HG03342 (cell line): ENCODE measurements around the gene CA10.

Experiments used
- ATAC-seq: cut with Tn5 transposase; IDR thresholded peaks from one replicate; pipeline ENCODE4 v1.9.1; 2021; ENCODE audit warnings: mild to moderate bottlenecking, moderate library complexity; ENCODE audit not compliant: unreplicated experiment

The CA10 gene

DNA sequence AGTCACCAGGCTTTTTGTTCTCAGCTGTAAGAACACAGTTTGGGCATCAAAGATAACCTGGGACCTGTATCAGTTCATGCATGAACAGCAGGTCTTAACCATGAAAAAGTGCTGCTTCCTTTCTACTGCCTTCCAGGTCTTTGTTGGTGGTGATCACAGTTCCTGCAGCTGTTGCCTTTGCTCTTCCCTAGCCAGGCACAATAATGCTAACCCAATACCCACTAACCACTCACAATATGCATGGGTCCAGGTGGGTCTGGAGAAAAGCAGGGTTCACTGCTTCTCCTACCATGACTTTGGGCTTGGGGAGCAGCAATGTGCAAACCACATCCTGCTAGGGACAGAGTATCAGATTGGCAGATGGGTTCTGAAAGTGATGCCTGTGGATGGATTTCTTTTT, 501.3 kb downstream of the CA10 start:
- ATAC-seq, result no peak

- ATAC-seq, result no peak
These were observed 504.6 kb downstream of the CA10 start for GRCh38 chr17:51653878-51654277.

GRCh38 chr17:51652529-51652928, 506.0 kb downstream of the CA10 start:
- no peak for ATAC-seq

DNA sequence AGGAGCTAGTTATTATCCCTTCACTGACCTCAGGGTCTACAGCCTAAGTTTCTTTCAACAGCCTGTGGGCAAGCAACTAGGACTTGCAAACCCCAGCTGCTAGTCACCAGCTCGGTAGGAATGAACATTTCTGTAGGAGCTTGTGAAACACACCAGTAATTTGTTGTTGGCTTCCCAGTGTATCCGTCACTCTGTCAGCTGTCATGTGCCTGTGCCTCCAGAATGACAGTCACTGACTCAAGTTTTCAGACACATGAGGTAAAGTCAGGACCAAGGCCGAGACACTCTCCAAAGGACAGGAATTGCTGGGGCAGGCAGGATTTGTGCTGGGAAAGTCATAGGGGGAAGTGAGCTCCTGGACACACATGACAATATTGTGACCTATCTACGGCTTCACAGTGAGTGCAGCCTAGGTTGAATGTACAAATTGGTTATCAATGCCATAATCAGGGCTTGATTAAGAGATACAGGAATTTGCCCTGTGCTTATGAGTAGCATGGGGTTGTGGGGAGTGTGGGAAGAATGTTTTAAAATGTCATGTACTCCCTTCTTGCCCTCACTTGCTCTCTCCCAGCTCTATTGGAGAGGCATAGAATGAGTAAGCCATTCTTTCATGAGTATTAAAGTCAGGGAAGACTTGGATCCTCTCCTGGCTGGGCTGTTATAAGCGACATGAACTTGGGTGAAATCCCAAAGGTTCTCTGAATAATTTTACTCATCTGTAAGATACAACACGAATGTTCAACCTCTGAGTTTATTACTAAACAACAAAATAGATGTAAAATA, 506.8 kb downstream of the CA10 start:
- no peak for ATAC-seq

- ATAC-seq, result no peak
These were observed 507.7 kb downstream of the CA10 start for GRCh38 chr17:51650772-51651171.

GRCh38 chr17:51650202-51650601, 508.3 kb downstream of the CA10 start:
- no peak for ATAC-seq

DNA sequence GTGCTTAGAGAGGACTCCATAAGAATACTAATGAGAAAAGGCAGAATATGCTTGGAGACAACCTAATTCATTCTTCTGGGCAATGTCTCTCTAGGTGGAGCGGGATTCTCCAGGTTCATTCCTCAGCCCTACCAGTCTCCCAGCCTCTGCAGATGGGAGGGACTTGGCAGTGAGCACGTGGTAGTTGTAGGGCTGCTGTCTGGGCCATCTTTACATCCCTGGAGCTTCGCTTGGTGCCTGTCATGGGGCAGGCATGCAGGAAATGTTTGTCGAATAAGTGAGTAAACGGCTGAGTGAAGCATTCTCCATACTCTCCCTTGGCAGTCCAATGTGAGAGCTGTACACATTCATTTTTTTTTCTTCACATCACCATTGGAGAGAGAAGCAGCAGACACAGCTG, 510.7 kb downstream of the CA10 start:
- no peak for ATAC-seq

GRCh38 chr17:51647067-51647466, 511.4 kb downstream of the CA10 start:
- no peak for ATAC-seq

DNA sequence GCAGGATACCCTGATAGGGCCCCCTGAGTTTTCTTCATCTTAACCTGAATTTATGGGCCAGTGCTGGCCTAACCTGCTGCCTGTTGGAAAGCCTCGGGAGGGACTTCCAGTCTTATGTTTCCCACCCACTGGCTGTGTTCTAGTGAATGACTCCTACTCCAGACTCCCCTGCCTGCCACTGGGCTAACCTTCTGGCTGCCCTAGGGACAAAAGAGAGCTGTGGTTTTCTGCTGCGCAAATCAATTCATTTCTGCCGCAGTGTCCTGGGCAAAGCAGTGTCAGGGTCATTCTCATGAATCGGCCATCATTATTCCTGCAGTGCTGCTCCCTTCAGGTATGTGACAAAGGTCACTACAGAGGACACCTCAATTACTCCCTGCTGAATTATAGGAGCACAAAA, 512.0 kb downstream of the CA10 start:
- ATAC-seq, result no peak

DNA sequence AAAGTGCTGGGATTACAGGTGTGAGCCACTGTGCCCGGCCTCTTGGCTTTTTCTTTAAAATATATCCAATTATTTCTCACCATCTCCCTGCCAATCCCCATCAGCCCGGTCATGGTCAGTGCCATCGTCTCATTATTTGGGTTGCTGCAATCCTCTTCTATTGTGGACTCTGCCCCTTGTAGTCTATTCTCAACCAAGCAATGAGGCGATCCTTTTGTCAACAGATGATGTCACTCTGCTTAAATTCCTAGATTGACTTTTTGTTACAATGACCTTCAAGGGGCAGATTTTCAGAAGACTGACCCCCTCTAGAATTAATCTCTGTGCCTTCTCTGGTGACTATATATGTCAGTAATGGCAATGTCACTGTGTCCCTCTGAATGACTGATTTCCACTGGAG, 513.5 kb downstream of the CA10 start:
- ATAC-seq, result no peak

DNA sequence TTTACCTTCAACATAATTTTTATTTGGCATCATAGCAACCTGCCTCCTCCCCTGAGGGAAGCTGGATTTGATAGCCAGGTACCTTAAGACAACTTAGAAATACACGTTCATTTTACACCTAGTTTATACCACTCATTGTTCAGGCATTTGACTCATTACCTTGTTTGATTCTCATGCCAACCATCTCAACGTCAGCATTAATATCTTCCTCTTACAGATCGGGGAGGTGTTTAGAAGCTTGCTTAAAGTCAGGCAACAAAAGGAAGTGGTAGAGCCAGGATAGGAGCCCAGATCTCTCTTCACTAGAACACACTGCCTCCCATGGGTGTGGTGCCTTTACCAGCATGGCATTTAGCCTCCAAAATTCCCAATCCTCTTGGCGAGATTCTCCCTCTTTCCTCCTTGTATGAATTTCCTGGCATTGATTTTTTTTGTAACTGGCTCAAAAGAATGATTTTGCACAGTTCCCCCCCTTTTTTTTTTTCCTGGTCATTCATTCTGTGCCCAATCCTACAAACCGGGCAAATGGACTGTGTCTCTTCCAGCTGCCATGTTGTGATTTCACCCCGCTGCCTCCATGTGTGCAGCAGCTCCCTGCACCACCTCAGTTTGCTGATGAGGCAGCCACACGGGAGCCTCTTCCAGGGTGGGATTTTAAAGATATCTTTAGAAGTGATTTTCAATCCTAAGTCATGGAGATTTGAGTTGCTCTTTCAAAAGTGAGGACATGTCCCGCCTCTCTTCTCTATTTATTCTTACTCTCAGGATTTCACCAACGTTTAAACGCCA, 514.6 kb downstream of the CA10 start:
- no peak for ATAC-seq

GRCh38 chr17:51642029-51642428, 516.5 kb downstream of the CA10 start:
- ATAC-seq, result no peak

GRCh38 chr17:51640108-51640622, 518.3 kb downstream of the CA10 start:
- ATAC-seq, result no peak

GRCh38 chr17:51638971-51639370, 519.5 kb downstream of the CA10 start:
- ATAC-seq, result no peak

DNA sequence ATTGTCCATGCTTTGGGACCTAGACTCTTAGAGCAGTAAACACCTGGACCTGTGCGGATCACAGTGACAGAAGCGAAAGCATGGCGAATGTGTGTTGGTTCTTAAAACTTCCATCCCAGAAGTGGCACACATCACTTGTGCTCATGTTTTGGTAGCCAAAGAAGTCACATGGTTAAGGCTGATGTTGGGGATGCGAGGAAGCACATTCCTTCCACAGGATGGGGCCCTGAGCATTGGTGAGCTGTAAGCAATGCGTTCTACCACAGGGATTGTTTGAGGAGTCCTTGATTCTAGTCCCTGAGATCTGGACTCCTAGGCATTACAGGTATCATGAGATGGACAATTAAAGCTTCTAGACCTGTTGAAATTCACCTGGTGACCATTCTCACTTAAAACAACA, 522.2 kb downstream of the CA10 start:
- ATAC-seq, result no peak

- no peak for ATAC-seq
These were observed 528.3 kb downstream of the CA10 start for GRCh38 chr17:51630101-51630671.

DNA sequence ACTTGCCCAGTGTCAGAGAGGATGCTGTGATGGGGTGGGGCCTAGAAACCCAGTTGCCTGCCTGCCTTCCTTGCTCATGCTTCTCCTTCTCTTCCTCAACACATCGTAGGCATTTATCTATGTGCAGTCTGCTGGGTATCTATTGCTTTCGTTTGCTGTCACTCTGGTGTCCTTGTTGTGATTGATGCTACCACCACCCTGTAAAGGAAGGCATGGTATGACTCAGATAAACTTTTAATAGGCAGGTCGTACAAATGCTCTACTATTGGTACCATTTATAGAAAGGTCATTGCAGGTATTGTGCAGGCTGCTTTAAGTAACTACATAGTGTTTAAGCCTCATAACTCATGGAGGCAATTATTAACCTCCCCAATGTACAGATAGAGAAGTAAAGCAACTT, 529.3 kb downstream of the CA10 start:
- no peak for ATAC-seq

DNA sequence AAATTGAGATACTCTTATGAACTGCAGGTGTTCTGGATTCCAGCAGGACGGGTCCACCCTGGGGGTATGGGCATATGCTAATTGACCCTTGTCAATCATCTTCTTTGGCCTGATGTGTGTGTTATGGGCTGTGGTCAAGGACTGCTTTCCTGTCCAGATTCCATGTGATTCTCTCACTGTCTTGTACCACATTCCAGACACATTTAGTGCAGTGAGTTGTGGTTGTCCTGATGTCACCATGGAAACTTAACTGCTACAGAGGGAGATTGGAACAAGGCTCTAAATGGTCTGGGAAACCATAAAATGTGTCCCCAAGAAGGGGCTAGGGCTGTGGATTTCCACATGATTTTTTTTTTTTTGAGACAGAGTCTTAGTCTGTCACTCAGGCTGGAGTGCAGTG, 530.7 kb downstream of the CA10 start:
- no peak for ATAC-seq

- no peak for ATAC-seq
These were observed 540.0 kb downstream of the CA10 start for GRCh38 chr17:51618476-51618875.

DNA sequence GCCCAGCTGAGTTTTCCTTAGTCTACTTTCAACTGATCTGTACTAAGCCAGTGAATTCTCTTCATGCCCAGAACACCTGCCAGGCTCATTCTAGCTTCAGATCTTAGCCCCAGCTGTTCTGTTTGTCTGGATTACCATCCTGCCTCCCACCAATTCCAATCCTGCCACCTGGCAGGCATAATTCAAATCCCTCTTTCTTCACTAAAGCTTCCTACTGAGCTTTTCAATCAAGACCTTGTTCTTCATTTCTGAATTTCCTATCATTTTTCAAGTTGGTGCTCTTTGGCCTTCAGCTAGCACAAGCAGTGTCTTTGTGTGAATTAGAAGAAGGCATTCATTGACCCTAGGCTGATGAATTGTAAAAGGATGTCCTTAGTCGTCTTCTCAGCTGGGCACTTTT, 540.5 kb downstream of the CA10 start:
- ATAC-seq, result no peak

- ATAC-seq, result no peak
These were observed 545.3 kb downstream of the CA10 start for GRCh38 chr17:51613255-51613654.

DNA sequence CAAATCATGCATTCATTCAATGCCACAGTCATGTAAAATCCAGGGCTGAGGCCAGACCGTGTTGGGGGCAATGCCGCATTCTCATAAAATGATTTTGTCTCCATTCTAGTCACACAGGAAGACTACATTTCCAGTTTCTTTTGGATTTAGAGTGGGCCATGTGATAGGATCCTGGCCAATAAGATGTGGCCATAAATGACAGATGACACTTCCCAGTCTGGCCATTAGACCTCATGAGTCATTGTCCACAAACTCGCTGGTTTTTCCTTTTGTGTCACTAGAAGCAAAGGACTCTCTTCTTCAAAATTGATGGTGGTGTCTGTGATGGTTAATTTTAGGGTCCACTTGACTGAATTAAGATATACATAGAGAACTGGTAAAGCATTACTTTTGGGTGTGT, 545.8 kb downstream of the CA10 start:
- ATAC-seq, result no peak
